ENCODE measurements around the gene CES1.
"Not testable (repeated sequence)": the region's sequence is repeated elsewhere in the genome, so short reads cannot be mapped to it uniquely, and the experiment has no call there.

The CES1 gene

DNA sequence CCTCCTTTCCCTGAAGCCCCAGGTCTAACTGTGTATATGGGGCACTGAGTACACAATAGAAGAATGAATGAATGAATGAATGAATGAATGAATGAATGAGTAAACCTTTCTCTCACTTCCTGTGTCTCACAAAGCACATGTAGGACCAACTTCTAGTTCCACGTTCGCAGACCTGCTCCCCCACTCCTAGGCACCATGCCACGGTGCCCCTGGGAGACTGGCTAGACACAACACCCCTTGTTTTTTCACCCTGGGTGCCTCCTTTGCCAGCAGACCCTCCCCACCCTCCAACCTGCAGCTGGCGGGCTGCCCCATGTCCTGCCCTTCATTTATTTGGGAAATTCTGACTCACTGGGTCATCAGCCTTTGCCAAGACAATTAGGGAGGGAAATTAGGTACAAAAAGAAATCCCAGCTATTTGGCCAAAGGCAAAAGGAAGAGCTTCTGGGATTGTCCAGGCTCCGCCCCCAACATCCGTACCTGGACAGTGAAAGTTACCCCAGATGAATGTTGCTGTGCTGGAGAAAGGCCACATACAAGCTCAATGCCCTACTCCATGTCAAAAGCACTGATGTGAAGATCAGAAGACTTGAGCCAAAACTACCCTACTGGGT is 7.7 kb downstream of the CES1 start:
- H3K9me3 Mint-ChIP-seq = no peaks in the 10 kb centered on the region
- H3K4me3 Mint-ChIP-seq = no peak overlapping the region
- DNase-seq (ENCODE audit: low spot score in 2 of 2) (no peak), ATAC-seq (replicated peaks; ENCODE audit: extremely low read depth, poor library complexity, severe bottlenecking) (no peak)
- peaks cover 1% of the 10 kb centered on the region for H3K36me3 Mint-ChIP-seq (ENCODE audit: insufficient read depth)
- H3K27ac Mint-ChIP-seq (ENCODE audit: low read depth) = no peak overlapping the region
- H3K4me1 Mint-ChIP-seq = no peaks in the 10 kb centered on the region
- H3K27me3 Mint-ChIP-seq = peaks cover 67% of the 10 kb centered on the region

DNA sequence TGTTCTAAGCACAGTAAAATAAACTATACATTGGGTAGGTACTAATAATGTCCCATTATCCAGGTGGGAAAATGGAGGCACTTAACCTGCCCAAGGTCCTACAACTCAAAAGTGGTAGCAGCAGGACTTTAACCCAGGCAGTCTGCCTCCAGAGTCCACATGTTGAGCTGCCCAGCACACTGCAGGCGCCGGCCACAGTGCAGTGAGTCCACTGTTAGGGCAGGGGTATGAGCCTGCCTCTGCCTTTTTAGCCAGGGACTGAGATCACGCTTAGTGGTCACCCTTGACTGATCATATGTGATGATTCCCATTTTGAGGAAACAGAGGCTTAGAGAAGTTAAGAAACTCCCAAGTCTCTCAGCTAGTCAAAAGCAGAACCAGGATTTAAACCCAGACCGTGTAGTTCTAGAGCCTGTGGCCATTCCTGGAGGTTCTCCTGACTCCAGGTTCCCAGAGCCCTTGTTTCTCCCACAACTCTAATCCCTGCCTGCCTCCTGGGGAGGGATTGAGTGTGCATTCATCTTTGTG is 8.4 kb downstream of the CES1 start:
- no peak for DNase-seq (ENCODE audit: low spot score in 2 of 2)
- Mint-ChIP-seq H3K4me3 (no peak overlapping the region), H3K27ac (ENCODE audit: low read depth) (no peak overlapping the region), H3K9me3 (no peaks in the 10 kb centered on the region), H3K27me3 (peaks cover 69% of the 10 kb centered on the region), H3K4me1 (no peaks in the 10 kb centered on the region), H3K36me3 (ENCODE audit: insufficient read depth) (peaks cover 1% of the 10 kb centered on the region)
- no peak for ATAC-seq (replicated peaks; ENCODE audit: extremely low read depth, poor library complexity, severe bottlenecking)

DNA sequence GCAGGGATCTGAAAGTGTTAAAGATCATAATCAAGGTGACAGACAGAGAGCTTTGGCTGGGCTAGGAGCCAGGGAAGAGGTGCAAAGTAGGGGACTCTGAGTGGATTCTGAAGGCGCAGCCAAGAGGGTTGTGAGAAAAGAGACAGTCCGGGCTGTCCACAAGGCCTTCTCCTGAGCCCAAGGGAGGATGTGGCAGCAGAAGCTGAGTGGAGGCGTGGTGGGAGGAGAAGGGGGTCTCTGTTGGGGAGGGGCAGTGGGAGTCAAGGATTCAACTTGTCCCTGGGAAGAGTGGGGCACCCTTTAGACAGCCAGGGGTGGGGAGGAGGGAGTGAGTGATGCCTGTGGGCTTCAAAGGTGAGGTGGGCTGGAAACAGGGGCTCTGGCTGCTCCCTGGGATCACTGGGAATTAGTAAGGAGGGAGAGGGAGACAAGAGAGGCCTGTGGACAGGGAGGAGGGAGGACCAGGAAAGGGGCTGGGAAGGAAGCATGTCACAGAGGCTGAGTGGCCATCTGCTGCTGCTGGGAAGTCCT is 10.6 kb downstream of the CES1 start:
- DNase-seq (ENCODE audit: low spot score in 2 of 2) (no peak), ATAC-seq (replicated peaks; ENCODE audit: extremely low read depth, poor library complexity, severe bottlenecking) (no peak)
- H3K27me3 Mint-ChIP-seq = peaks cover 71% of the 10 kb centered on the region
- H3K27ac Mint-ChIP-seq (ENCODE audit: low read depth) = no peak overlapping the region
- no peaks in the 10 kb centered on the region for H3K9me3 Mint-ChIP-seq
- no peaks in the 10 kb centered on the region for H3K4me1 Mint-ChIP-seq
- H3K4me3 Mint-ChIP-seq = no peak overlapping the region
- H3K36me3 Mint-ChIP-seq (ENCODE audit: insufficient read depth) = peaks cover 1% of the 10 kb centered on the region

DNA sequence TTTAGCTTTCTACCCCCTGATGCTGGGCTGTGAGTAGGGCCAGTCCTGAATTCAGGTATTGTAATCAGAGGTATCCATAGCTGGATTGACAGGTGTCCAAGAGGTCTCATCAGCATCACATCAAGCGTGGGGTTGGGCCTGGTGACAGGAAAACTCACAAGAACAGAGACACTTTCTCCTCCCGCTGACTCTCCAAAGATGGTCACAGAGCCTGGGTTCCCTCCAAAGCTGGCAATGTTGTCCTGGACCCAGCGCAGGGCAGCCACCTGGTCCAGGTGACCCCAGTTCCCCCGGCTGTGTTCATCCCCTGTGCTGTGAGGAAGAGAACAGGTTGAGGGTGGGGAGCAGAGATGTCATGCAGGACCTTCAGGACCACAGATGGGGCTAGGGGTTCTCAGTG is 11.7 kb downstream of the CES1 start:
- H3K9me3 Mint-ChIP-seq = no peaks in the 10 kb centered on the region
- no peak overlapping the region for H3K27ac Mint-ChIP-seq (ENCODE audit: low read depth)
- no peaks in the 10 kb centered on the region for H3K4me1 Mint-ChIP-seq
- ATAC-seq (replicated peaks; ENCODE audit: extremely low read depth, poor library complexity, severe bottlenecking) (no peak), DNase-seq (ENCODE audit: low spot score in 2 of 2) (no peak)
- H3K4me3 Mint-ChIP-seq = no peak overlapping the region
- peaks cover 75% of the 10 kb centered on the region for H3K27me3 Mint-ChIP-seq
- peaks cover 1% of the 10 kb centered on the region for H3K36me3 Mint-ChIP-seq (ENCODE audit: insufficient read depth)

DNA sequence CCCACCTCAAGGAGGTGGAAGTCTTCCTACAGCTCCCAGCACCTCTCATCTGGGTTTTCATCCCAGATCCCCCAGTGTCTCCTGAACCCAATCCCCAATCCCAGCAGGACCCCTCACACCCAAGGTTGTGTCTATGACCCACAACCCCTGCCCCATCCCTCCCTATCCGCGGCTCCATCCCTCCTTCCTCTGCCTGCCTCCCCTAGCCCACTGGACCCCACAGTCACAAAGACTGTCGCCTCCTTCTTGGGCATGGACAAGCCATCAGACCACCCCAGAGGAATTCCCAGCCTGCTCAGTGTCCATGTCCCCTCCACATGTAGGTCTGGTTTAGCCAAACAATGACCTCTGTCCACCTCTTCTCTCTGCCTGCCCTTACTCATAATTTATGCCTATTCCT is 12.3 kb downstream of the CES1 start:
- ATAC-seq (replicated peaks; ENCODE audit: extremely low read depth, poor library complexity, severe bottlenecking) (no peak), DNase-seq (ENCODE audit: low spot score in 2 of 2) (no peak)
- Mint-ChIP-seq H3K4me3 (no peak overlapping the region), H3K9me3 (no peaks in the 10 kb centered on the region), H3K36me3 (ENCODE audit: insufficient read depth) (peaks cover 1% of the 10 kb centered on the region), H3K27me3 (peaks cover 75% of the 10 kb centered on the region), H3K4me1 (no peaks in the 10 kb centered on the region), H3K27ac (ENCODE audit: low read depth) (no peak overlapping the region)

DNA sequence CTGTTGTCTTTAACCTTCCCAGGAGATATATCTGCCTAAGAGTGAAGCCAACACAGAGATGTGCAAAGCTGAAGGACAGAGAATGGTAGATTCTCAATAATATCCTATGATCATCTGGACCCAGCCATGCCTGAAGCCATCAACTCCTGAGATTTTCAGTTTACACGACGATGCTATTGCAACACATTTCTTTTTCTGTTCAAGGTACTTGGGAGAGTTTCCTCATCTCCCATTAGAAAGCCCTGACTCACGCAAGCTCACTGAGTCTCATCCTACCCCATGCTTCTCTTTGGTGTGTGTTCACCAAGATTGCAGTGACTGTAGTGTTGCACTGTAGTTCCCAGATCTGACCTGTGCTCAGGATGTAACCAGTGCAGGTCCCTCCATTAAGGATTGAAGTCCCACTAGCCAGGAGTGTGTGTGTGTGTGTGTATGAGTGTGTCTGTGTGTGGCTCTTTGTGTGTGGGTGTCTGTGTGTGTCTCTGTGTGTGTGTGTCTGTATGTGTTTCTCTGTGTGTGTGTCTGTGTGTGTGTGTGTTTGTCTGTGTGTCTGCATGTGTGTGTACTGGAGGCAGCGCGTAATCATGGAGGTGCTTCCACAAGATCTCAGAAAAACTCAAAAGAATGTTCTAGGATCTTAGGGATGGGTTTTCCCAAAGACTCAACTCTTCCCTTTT is 15.5 kb downstream of the CES1 start:
- DNase-seq (ENCODE audit: low spot score in 2 of 2) (no peak), ATAC-seq (replicated peaks; ENCODE audit: extremely low read depth, poor library complexity, severe bottlenecking) (no peak)
- H3K4me1 Mint-ChIP-seq = no peaks in the 10 kb centered on the region
- H3K27me3 Mint-ChIP-seq = peaks cover 77% of the 10 kb centered on the region
- H3K4me3 Mint-ChIP-seq = no peak overlapping the region
- H3K36me3 Mint-ChIP-seq (ENCODE audit: insufficient read depth) = no peaks in the 10 kb centered on the region
- H3K27ac Mint-ChIP-seq (ENCODE audit: low read depth) = no peak overlapping the region
- H3K9me3 Mint-ChIP-seq = no peaks in the 10 kb centered on the region

DNA sequence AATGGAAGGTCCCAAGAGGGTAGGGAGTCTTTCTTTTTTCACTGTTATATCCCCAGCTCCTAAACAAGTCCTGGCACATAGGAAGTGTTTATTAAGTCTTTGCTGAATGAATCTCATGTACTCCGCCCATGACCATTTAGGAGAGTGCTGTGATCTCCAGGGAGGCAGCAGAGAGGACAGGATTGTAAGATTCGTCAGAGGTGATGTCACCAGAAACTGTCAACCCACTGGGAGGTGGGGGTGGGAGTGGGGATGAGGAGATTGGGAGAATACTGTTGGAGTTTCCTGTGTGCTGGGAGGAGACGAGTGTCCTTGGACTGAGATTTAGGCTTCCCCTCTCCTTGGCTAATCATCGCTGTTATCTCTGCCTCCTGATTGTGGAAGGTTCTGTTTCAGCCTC is 16.7 kb downstream of the CES1 start:
- H3K27ac Mint-ChIP-seq (ENCODE audit: low read depth); DNase-seq (ENCODE audit: low spot score in 2 of 2); H3K9me3 Mint-ChIP-seq; ATAC-seq (replicated peaks; ENCODE audit: extremely low read depth, poor library complexity, severe bottlenecking); H3K4me3 Mint-ChIP-seq; H3K36me3 Mint-ChIP-seq (ENCODE audit: insufficient read depth); H3K4me1 Mint-ChIP-seq: not testable (repeated sequence)
- peaks cover 77% of the 10 kb centered on the region for H3K27me3 Mint-ChIP-seq

DNA sequence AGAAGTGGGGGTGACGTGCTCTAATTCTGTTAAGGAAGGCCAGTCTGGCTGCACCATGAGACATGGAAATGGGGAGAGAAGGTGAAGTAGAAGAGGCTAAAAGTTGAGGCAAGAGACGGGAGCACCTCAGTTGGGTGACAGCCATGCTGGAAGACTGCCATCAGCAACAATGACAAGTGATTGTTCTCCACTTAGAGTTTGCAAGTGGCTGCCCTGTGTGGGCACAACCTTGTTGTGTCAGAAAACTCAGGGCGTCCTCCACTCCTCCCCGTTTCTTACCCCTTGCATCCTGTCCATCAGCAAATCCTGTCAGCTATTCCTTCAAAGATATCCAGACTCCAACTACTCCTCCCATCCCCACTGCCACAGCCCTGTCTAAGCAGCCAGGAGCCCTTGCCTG is 17.6 kb downstream of the CES1 start:
- Mint-ChIP-seq H3K27ac (ENCODE audit: low read depth) (no peak overlapping the region), H3K4me3 (no peak overlapping the region), H3K36me3 (ENCODE audit: insufficient read depth) (no peaks in the 10 kb centered on the region), H3K27me3 (peaks cover 78% of the 10 kb centered on the region), H3K4me1 (no peaks in the 10 kb centered on the region), H3K9me3 (no peaks in the 10 kb centered on the region)
- ATAC-seq (replicated peaks; ENCODE audit: extremely low read depth, poor library complexity, severe bottlenecking) = no peak
- no peak for DNase-seq (ENCODE audit: low spot score in 2 of 2)

DNA sequence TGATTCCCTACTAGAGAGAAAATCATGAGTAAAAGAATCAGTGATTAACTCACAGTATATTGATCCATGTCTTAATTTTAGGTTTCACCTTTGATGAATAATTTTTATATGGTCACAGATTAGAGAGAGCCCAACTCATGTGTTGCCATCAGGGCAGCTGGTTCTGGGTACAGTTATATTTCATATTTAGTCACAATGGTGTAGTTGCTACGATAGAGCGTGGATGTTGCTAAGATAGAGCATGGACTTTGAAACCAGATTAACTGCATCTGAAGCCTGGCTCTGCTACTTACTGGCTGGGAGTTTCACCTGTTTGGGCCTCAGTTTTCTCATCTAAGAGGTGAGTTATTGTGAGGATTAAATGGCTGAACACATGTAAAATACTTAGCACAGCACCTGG is 18.7 kb downstream of the CES1 start:
- H3K4me1 Mint-ChIP-seq; DNase-seq (ENCODE audit: low spot score in 2 of 2); ATAC-seq (replicated peaks; ENCODE audit: extremely low read depth, poor library complexity, severe bottlenecking); H3K4me3 Mint-ChIP-seq; H3K36me3 Mint-ChIP-seq (ENCODE audit: insufficient read depth); H3K9me3 Mint-ChIP-seq; H3K27ac Mint-ChIP-seq (ENCODE audit: low read depth): not testable (repeated sequence)
- H3K27me3 Mint-ChIP-seq = peaks cover 82% of the 10 kb centered on the region

DNA sequence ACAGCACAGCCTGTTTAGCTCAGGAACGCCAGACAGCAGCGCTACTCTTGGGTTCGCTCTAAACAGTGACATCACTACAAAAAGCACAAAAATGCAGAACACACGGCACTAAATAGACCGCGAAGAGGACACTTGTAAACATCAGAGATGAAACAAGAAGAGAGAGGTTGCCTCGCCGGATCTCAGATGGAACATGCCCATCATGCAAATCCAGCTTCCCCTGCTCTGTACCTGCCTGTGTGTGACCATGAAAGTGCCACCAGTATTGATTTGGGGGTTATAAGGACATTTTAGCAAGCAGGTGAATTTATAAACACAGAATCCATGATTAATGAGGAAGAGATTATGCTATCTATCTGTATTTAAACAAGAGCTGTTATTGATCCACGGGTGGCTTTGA is 19.2 kb downstream of the CES1 start:
- H3K4me3 Mint-ChIP-seq; H3K4me1 Mint-ChIP-seq; DNase-seq (ENCODE audit: low spot score in 2 of 2); H3K27ac Mint-ChIP-seq (ENCODE audit: low read depth); ATAC-seq (replicated peaks; ENCODE audit: extremely low read depth, poor library complexity, severe bottlenecking); H3K36me3 Mint-ChIP-seq (ENCODE audit: insufficient read depth); H3K9me3 Mint-ChIP-seq: not testable (repeated sequence)
- H3K27me3 Mint-ChIP-seq = peaks cover 78% of the 10 kb centered on the region

DNA sequence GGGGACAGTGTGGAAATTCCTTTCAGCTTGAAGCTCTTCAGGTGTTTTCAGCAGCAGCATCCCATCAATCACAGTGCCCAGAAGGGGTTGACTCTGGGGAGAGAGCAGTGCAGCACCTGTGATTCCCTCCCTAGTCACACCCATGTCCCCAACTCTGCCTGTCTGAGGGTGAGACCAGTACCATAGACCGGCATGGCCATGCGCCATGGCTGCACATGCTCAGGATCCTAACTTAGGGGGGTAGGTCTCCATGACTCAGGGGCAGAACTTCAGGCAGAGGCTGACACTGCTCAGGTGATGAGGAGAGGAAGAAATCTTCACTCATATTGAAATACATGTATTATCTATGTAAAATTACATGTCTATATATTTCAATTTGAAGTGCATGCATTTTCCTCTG is 19.9 kb downstream of the CES1 start:
- no peaks in the 10 kb centered on the region for H3K36me3 Mint-ChIP-seq (ENCODE audit: insufficient read depth)

DNA sequence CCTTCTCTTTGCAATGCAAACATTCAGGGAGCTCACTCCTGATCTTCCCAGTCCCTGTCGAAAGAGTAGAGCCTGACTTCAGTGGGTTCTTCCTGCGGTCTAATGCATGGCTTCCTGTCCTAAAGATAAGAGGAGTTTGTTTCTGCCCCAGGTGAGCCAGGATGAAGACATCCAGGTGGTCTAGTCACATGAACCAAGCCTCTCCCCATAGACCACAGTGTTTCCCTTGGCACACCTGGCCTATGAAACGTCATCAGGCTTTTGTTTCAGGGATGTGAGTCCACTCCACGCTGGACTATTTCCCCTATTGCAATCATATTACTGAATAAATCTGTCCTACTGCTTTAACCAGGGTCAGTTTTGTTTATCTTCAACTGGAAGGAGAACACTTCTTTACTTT is 21.1 kb downstream of the CES1 start:
- no peak for ATAC-seq (replicated peaks; ENCODE audit: extremely low read depth, poor library complexity, severe bottlenecking)
- DNase-seq (ENCODE audit: low spot score in 2 of 2) = no peak
- no peak overlapping the region for H3K4me3 Mint-ChIP-seq
- no peak overlapping the region for H3K27ac Mint-ChIP-seq (ENCODE audit: low read depth)
- peaks cover 60% of the 10 kb centered on the region for H3K27me3 Mint-ChIP-seq
- H3K9me3 Mint-ChIP-seq = no peaks in the 10 kb centered on the region
- H3K4me1 Mint-ChIP-seq = no peaks in the 10 kb centered on the region
- H3K36me3 Mint-ChIP-seq (ENCODE audit: insufficient read depth) = no peaks in the 10 kb centered on the region

More for the DNA sequence above, 19.9 kb downstream of the CES1 start:
- H3K4me3 Mint-ChIP-seq = no peak overlapping the region
- no peaks in the 10 kb centered on the region for H3K9me3 Mint-ChIP-seq
- H3K4me1 Mint-ChIP-seq = no peaks in the 10 kb centered on the region
- H3K27ac Mint-ChIP-seq (ENCODE audit: low read depth) = no peak overlapping the region
- DNase-seq (ENCODE audit: low spot score in 2 of 2) (no peak), ATAC-seq (replicated peaks; ENCODE audit: extremely low read depth, poor library complexity, severe bottlenecking) (no peak)
- H3K27me3 Mint-ChIP-seq = peaks cover 72% of the 10 kb centered on the region

DNA sequence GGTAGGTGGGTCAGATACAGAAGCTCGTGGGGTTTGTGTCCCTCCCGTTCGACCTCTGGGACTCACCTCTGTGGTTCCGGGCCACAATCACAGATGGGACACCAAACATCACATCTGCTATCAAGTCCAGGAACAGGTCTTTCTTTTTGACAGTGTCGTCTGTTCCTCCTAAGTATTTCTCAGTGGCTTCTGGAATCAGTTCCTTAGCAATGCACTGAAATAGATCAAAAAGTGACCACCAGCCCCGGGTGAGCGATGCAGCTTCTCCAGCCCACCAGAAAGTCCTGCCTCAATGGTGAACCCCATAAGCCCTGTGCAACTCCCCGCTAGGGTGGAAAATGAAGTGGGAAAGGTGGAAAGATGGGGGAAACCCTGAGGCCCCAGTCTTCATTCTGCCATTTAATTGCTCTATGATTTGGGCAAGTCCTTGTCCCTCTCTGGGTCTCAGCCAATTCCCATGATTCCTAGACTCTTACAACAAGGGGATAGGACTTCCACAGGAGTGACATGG is 22.4 kb downstream of the CES1 start:
- H3K27ac Mint-ChIP-seq (ENCODE audit: low read depth) = no peak overlapping the region
- no peak overlapping the region for H3K4me3 Mint-ChIP-seq
- ATAC-seq (replicated peaks; ENCODE audit: extremely low read depth, poor library complexity, severe bottlenecking) = no peak
- H3K27me3 Mint-ChIP-seq = peaks cover 47% of the 10 kb centered on the region
- no peaks in the 10 kb centered on the region for H3K9me3 Mint-ChIP-seq
- DNase-seq (ENCODE audit: low spot score in 2 of 2) = no peak
- H3K4me1 Mint-ChIP-seq = no peaks in the 10 kb centered on the region
- no peaks in the 10 kb centered on the region for H3K36me3 Mint-ChIP-seq (ENCODE audit: insufficient read depth)

All from central memory CD8-positive, alpha-beta T cell (primary cell).